ENCODE data around the gene MGAT4A. TPM values are rescaled to one million over a fixed set of nuclear protein-coding genes. Genes with fewer than 3 reads are reported as not detected.
A peak's percentile ranks its signal among the peaks of the same experiment; 100 is the strongest.

MGAT4A gene
- total and polyA plus RNA-seq, 12 donors: 4.6 to 33.0 (median 18.6) TPM

GRCh38 chr2:98649992-98650375, 80.9 kb downstream of the MGAT4A start:
- Histone ChIP-seq H3K27ac (no peak overlapping the region), H3K9me3 (no peaks in the 10 kb centered on the region), H3K4me3 (no peak overlapping the region), H3K4me1 (peaks cover 0 to 29% (median 0%) of the 10 kb centered on the region in 9 donors), H3K36me3 (peaks cover 0 to 35% (median 0%) of the 10 kb centered on the region in 9 donors), H3K27me3 (no peaks in the 10 kb centered on the region)
- WGBS, 2 donors: 97 to 98% methylated on average over 1 of the region's 1 CpG
- ATAC-seq (no peak), DNase-seq (no peak)
- intact Hi-C loops (cut with DNase I): loop anchor here (1.0 to 10.0 kb wide), 16 partner anchors 49 to 835 kb away; partner anchors contain the start of gene MGAT4A (in 3 of the 10)
- TF ChIP-seq CTCF (IDR thresholded peaks at IDR 0.05): no peak

GRCh38 chr2:98649135-98649991, 81.6 kb downstream of the MGAT4A start:
- DNase-seq: peak; percentile 25 to 85

GRCh38 chr2:98648451-98648850, 82.5 kb downstream of the MGAT4A start:
- H3K27ac ChIP-seq: no peak overlapping the region
- peaks cover 0 to 50% (median 3%) of the 10 kb centered on the region in 9 donors for H3K36me3 ChIP-seq
- no peaks in the 10 kb centered on the region for H3K9me3 ChIP-seq
- no peak for TF ChIP-seq CTCF (IDR thresholded peaks at IDR 0.05)
- DNase-seq: no peak
- no peak for ATAC-seq
- H3K4me1 ChIP-seq: peaks cover 0 to 14% (median 0%) of the 10 kb centered on the region in 9 donors
- no peaks in the 10 kb centered on the region for H3K27me3 ChIP-seq
- no peak overlapping the region for H3K4me3 ChIP-seq
- 91 to 94% methylated on average over 4 of the region's 4 CpGs for WGBS, 2 donors
- intact Hi-C loops (cut with DNase I): loop anchor here (2.0 to 10.0 kb wide), 8 partner anchors 50 to 836 kb away; partner anchors contain the start of gene MGAT4A (in 1 of the 10)

More at GRCh38 chr2:98649135-98649991, 81.6 kb downstream of the MGAT4A start:
- intact Hi-C loops (cut with DNase I): loop anchor here (1.0 to 10.0 kb wide), 10 partner anchors 49 to 835 kb away; partner anchors contain the start of gene MGAT4A (in 1 of the 10)
- peak; percentile 97 to 99 (median 99) for TF ChIP-seq CTCF (IDR thresholded peaks at IDR 0.05)
- WGBS, 2 donors: 18 to 19% methylated on average over 4 of the region's 4 CpGs
- ATAC-seq: peak; percentile 86 to 96 (median 92)
- Histone ChIP-seq H3K36me3 (peaks cover 0 to 41% (median 0%) of the 10 kb centered on the region in 9 donors), H3K27ac (peak overlapping the region in 1 of 10 donors; percentile 18), H3K4me1 (peaks cover 0 to 22% (median 0%) of the 10 kb centered on the region in 9 donors), H3K9me3 (no peaks in the 10 kb centered on the region), H3K4me3 (no peak overlapping the region), H3K27me3 (no peaks in the 10 kb centered on the region)

GRCh38 chr2:98647636-98648035, 83.3 kb downstream of the MGAT4A start:
- intact Hi-C loops (cut with DNase I): loop anchor here (2.0 to 10.0 kb wide), 8 partner anchors 51 to 837 kb away; partner anchors contain the start of gene MGAT4A (in 1 of the 10)
- Histone ChIP-seq H3K27ac (no peak overlapping the region), H3K27me3 (no peaks in the 10 kb centered on the region), H3K4me1 (peaks cover 0 to 11% (median 0%) of the 10 kb centered on the region in 9 donors), H3K4me3 (no peak overlapping the region), H3K36me3 (peaks cover 0 to 58% (median 11%) of the 10 kb centered on the region in 9 donors), H3K9me3 (no peaks in the 10 kb centered on the region)
- DNase-seq: no peak
- TF ChIP-seq CTCF (IDR thresholded peaks at IDR 0.05): no peak
- WGBS, 2 donors: 76 to 79% methylated on average over 5 of the region's 5 CpGs
- ATAC-seq: no peak

Measured in heart right ventricle (tissue), 16 donors.